HepG2 (cell line): ENCODE data around the gene HARS2. TPM values are rescaled to one million over a fixed set of nuclear protein-coding genes. Genes with fewer than 3 reads are reported as not detected.

Source experiments
- BHLHE40 ChIP-seq: IDR thresholded peaks from 2 replicates; pipeline ENCODE4 v1.6.1; 2011; ENCODE audit warnings: low read length, improper control_type of control experiment
- DMAP1 ChIP-seq: IDR thresholded peaks from 2 replicates; pipeline ENCODE4 v1.6.1; 2016
- HMG20A ChIP-seq: IDR thresholded peaks from 2 replicates; pipeline ENCODE4 v1.6.1; 2016; ENCODE audit warnings: borderline replicate concordance
- IKZF1 ChIP-seq: fragments of 450-650 bp; IDR thresholded peaks from 2 replicates; pipeline ENCODE4 v1.7.1; 2016
- IKZF4 ChIP-seq: sonication (generic); formaldehyde crosslinking; IDR thresholded peaks from 2 replicates; pipeline ENCODE4 v1.5.1; 2020; ENCODE audit warnings: borderline replicate concordance, mild to moderate bottlenecking, low read depth, missing genetic modification reagents; ENCODE audit errors: not compliant biosample characterization
- IRF1 ChIP-seq: sonication (generic); formaldehyde crosslinking; IDR thresholded peaks from 2 replicates; pipeline ENCODE4 v1.4.0; 2020; ENCODE audit warnings: low read depth, mild to moderate bottlenecking, missing genetic modification reagents
- IRX3 ChIP-seq: sonication (generic); formaldehyde crosslinking; IDR thresholded peaks from 2 replicates; pipeline ENCODE4 v1.8.1; 2023; ENCODE audit warnings: mild to moderate bottlenecking, low read depth, missing genetic modification reagents, borderline replicate concordance
- JARID2 ChIP-seq: sonication (generic); formaldehyde crosslinking; IDR thresholded peaks from 2 replicates; pipeline ENCODE4 v1.8.1; 2023; ENCODE audit warnings: missing genetic modification reagents, inconsistent platforms; ENCODE audit not compliant: insufficient replicate concordance
- MIXL1 ChIP-seq: IDR thresholded peaks from 2 replicates; pipeline ENCODE4 v1.6.1; 2016
- POGK ChIP-seq: sonication (generic); formaldehyde crosslinking; conservative IDR thresholded peaks from 2 replicates; pipeline ENCODE4 v1.8.0; 2022; ENCODE audit warnings: mild to moderate bottlenecking, moderate library complexity, missing genetic modification reagents
- PTBP1 ChIP-seq: fragments of 200-400 bp; formaldehyde crosslinking; IDR thresholded peaks from 2 replicates; pipeline ENCODE4 v1.6.1; 2018; ENCODE audit warnings: low read length, low read depth; ENCODE audit not compliant: poor library complexity, severe bottlenecking
- RBAK ChIP-seq: sonication (generic); formaldehyde crosslinking; IDR thresholded peaks from 2 replicates; pipeline ENCODE4 v1.5.1; 2020; ENCODE audit warnings: mild to moderate bottlenecking, missing genetic modification reagents
- RNF2 ChIP-seq: fragments of 450-650 bp; conservative IDR thresholded peaks from 2 replicates; pipeline ENCODE4 v1.6.1; 2016; ENCODE audit warnings: low read depth
- UBTF ChIP-seq: sonication (generic); formaldehyde crosslinking; IDR thresholded peaks from 2 replicates; pipeline ENCODE4 v1.4.0; 2020; ENCODE audit warnings: mild to moderate bottlenecking, missing genetic modification reagents
- ZIK1 ChIP-seq: sonication (generic); formaldehyde crosslinking; IDR thresholded peaks from 2 replicates; pipeline ENCODE4 v1.5.0; 2020; ENCODE audit warnings: mild to moderate bottlenecking, low read depth, missing genetic modification reagents, borderline replicate concordance
- ZKSCAN1 ChIP-seq: fragments of 150-350 bp; IDR thresholded peaks from 2 replicates; pipeline ENCODE4 v1.6.1; 2014; ENCODE audit warnings: low read length
- ZNF292 ChIP-seq: sonication (generic); formaldehyde crosslinking; IDR thresholded peaks from 2 replicates; pipeline ENCODE4 v1.8.1; 2022; ENCODE audit warnings: mild to moderate bottlenecking, low read depth, missing genetic modification reagents, borderline replicate concordance
- ZNF460 ChIP-seq: sonication (generic); formaldehyde crosslinking; IDR thresholded peaks from 2 replicates; pipeline ENCODE4 v1.5.1; 2020; ENCODE audit warnings: missing genetic modification reagents, mild to moderate bottlenecking, borderline replicate concordance
- ZNF580 ChIP-seq: IDR thresholded peaks from 2 replicates; pipeline ENCODE4 v1.6.1; 2016; ENCODE audit warnings: low read depth, borderline replicate concordance
- ZNF7 ChIP-seq: IDR thresholded peaks from 2 replicates; pipeline ENCODE4 v1.6.1; 2016; ENCODE audit warnings: missing biosample characterization, missing genetic modification reagents
- ZNF850 ChIP-seq: sonication (generic); formaldehyde crosslinking; conservative IDR thresholded peaks from 2 replicates; pipeline ENCODE4 v1.9.0; 2021; ENCODE audit warnings: mild to moderate bottlenecking, missing genetic modification reagents
- ZSCAN29 ChIP-seq: sonication (generic); formaldehyde crosslinking; conservative IDR thresholded peaks from 2 replicates; pipeline ENCODE4 v1.4.0; 2020; ENCODE audit warnings: mild to moderate bottlenecking, missing genetic modification reagents
- polyA plus RNA-seq, 8 experiments: library from polyadenylated mRNA; depleted of rRNA in 3 of 8; stranded (reverse) in 7 of 8; unstranded in 1 of 8; fragments of >200 nt; fragmentation: Illumina TruSeq in 4 of 8; extraction: Trizol in 4 of 8; gene quantifications; 2 replicates each; pipeline versions ENCODE4 v1.2.1 to v1.2.3, GENCODE V29; 2011 to 2016; ENCODE audit warnings: low read depth in 4 of 8, missing spikeins in 1 of 8, mixed read lengths in 1 of 8; ENCODE audit not compliant: insufficient read depth in 1 of 8
- total RNA-seq, 5 experiments: library from RNA; depleted of rRNA; stranded (reverse); fragments of >200 nt; fragmentation: Illumina TruSeq; extraction: Trizol; gene quantifications; 2 replicates each; pipeline ENCODE4 v1.2.3, GENCODE V29; 2016; ENCODE audit warnings: low read depth in 1 of 5

Gene HARS2
- total and polyA plus RNA-seq, 2 of the 13 experiments (the other 11 are each of a cell fraction or from before 2014, with no cell fraction given), result 17.9 to 25.8 TPM

- TF ChIP-seq IRF1 (CRISPR knock-in tag), result no peak
- peak; percentile 55 for TF ChIP-seq MIXL1 (CRISPR knock-in tag)
- TF ChIP-seq IKZF1, result no peak
- TF ChIP-seq IKZF4 (CRISPR knock-in tag), result peak; percentile 88
- peak; percentile 75 for TF ChIP-seq DMAP1 (CRISPR knock-in tag)
- peak; percentile 96; the same call in 1 of the 2 replicates for TF ChIP-seq ZNF580 (CRISPR knock-in tag)
- TF ChIP-seq ZSCAN29, result peak; percentile 75
- peak; percentile 71; the same call in 1 of the 2 replicates for TF ChIP-seq ZNF292 (CRISPR knock-in tag)
- TF ChIP-seq ZIK1, result 0 out of 2 replicates have a peak, but pooled peaks have one; percentile 38
- TF ChIP-seq RNF2, result peak; percentile 64; the same call in 1 of the 2 replicates
- TF ChIP-seq UBTF (CRISPR knock-in tag), result peak; percentile 87
- TF ChIP-seq PTBP1, result peak; percentile 71
- peak; percentile 89 for TF ChIP-seq POGK (CRISPR knock-in tag)
- no peak for TF ChIP-seq RBAK (CRISPR knock-in tag)
- TF ChIP-seq ZKSCAN1, result no peak
- peak; percentile 35; the same call in 1 of the 2 replicates for TF ChIP-seq ZNF460 (CRISPR knock-in tag)
- no peak for TF ChIP-seq HMG20A (CRISPR knock-in tag)
- 0 out of 2 replicates have a peak, but pooled peaks have one; percentile 43 for TF ChIP-seq ZNF850
- TF ChIP-seq IRX3 (CRISPR knock-in tag), result 0 out of 2 replicates have a peak, but pooled peaks have one; percentile 33
- TF ChIP-seq JARID2 (CRISPR knock-in tag), result no peak
- no peak for TF ChIP-seq BHLHE40
- TF ChIP-seq ZNF7 (CRISPR knock-in tag), result no peak
Measured at GRCh38 chr5:140690941-140691924, at the start of gene HARS2, which contains the start of gene HARS1 (continued).
